Measurements from ENCODE around the gene INPP5K. TPM values are rescaled to one million over a fixed set of nuclear protein-coding genes. Genes with fewer than 3 reads are reported as not detected.

The INPP5K gene
- total RNA-seq, 1 donor from 2014 or later = 47.4 TPM

GRCh38 chr17:1487939-1488825, 28.2 kb downstream of the INPP5K start:
- intact Hi-C loops (cut with micrococcal nuclease) = loop anchor here (1.0 to 5.0 kb wide), 6 partner anchors 25 to 154 kb away; partner anchors contain the start of genes CRK and INPP5K

GRCh38 chr17:1486802-1487695, 29.4 kb downstream of the INPP5K start:
- intact Hi-C loops (cut with micrococcal nuclease) = loop anchor here (1.0 to 5.0 kb wide), 3 partner anchors 29 to 155 kb away; partner anchors contain the start of gene INPP5K

- intact Hi-C loops (cut with micrococcal nuclease) = loop anchor here (5.0 kb wide), 1 partner anchor 157 kb away; no protein-coding TSS in a partner anchor
Observed at GRCh38 chr17:1485423-1486376, 30.7 kb downstream of the INPP5K start.

- intact Hi-C loops (cut with micrococcal nuclease) = loop anchor here (5.0 kb wide), 1 partner anchor 157 kb away; no protein-coding TSS in a partner anchor
Observed at GRCh38 chr17:1484676-1485422, 31.6 kb downstream of the INPP5K start.

- intact Hi-C loops (cut with micrococcal nuclease) = no loop called here
Observed at GRCh38 chr17:1484060-1484535, 32.3 kb downstream of the INPP5K start.

GRCh38 chr17:1482680-1483079, 33.7 kb downstream of the INPP5K start:
- intact Hi-C loops (cut with micrococcal nuclease) = no loop called here

- intact Hi-C loops (cut with micrococcal nuclease) = no loop called here
Observed at GRCh38 chr17:1481736-1482135, 34.7 kb downstream of the INPP5K start.

GRCh38 chr17:1480747-1481465, 35.5 kb downstream of the INPP5K start:
- intact Hi-C loops (cut with micrococcal nuclease) = no loop called here

- intact Hi-C loops (cut with micrococcal nuclease) = no loop called here
Observed at GRCh38 chr17:1478418-1478817, 38.0 kb downstream of the INPP5K start.

GRCh38 chr17:1475321-1475854, 41.0 kb downstream of the INPP5K start:
- intact Hi-C loops (cut with micrococcal nuclease) = no loop called here

- intact Hi-C loops (cut with micrococcal nuclease) = no loop called here
Observed at GRCh38 chr17:1474402-1475189, 41.8 kb downstream of the INPP5K start.

GRCh38 chr17:1473841-1474240, 42.6 kb downstream of the INPP5K start:
- intact Hi-C loops (cut with micrococcal nuclease) = no loop called here

GRCh38 chr17:1473170-1473569, 43.2 kb downstream of the INPP5K start:
- intact Hi-C loops (cut with micrococcal nuclease) = no loop called here

- intact Hi-C loops (cut with micrococcal nuclease) = no loop called here
Observed at GRCh38 chr17:1471911-1472821, 44.2 kb downstream of the INPP5K start.

- intact Hi-C loops (cut with micrococcal nuclease) = no loop called here
Observed at GRCh38 chr17:1471490-1471889, 44.9 kb downstream of the INPP5K start.

GRCh38 chr17:1470755-1471462, 45.5 kb downstream of the INPP5K start:
- intact Hi-C loops (cut with micrococcal nuclease) = no loop called here
